ENCODE data around the gene BAZ1A.
"Not testable (repeated sequence)": the region's sequence is repeated elsewhere in the genome, so short reads cannot be mapped to it uniquely, and the experiment has no call there.

Gene BAZ1A

GRCh38 chr14:34853041-34853440 is 22.1 kb downstream of the BAZ1A start:
- no peak for DNase-seq (ENCODE audit: low read depth)

GRCh38 chr14:34851395-34851794 is 23.8 kb downstream of the BAZ1A start:
- DNase-seq (ENCODE audit: low read depth): no peak

GRCh38 chr14:34845869-34846268 is 29.3 kb downstream of the BAZ1A start:
- no peak for DNase-seq (ENCODE audit: low read depth)

GRCh38 chr14:34843011-34843554 is 32.1 kb downstream of the BAZ1A start:
- DNase-seq (ENCODE audit: low read depth): no peak

- DNase-seq (ENCODE audit: low read depth): no peak
Measured at GRCh38 chr14:34837801-34838322, 37.3 kb downstream of the BAZ1A start.

- DNase-seq (ENCODE audit: low read depth): no peak
Measured at GRCh38 chr14:34835312-34835711, 39.8 kb downstream of the BAZ1A start.

- no peak for DNase-seq (ENCODE audit: low read depth)
Measured at GRCh38 chr14:34833549-34834523, 41.3 kb downstream of the BAZ1A start.

- DNase-seq (ENCODE audit: low read depth): no peak
Measured at GRCh38 chr14:34826661-34827060, 48.5 kb downstream of the BAZ1A start.

- DNase-seq (ENCODE audit: low read depth): no peak
Measured at GRCh38 chr14:34824826-34825225, 50.3 kb downstream of the BAZ1A start.

- no peak for DNase-seq (ENCODE audit: low read depth)
Measured at GRCh38 chr14:34824256-34824655, 50.9 kb downstream of the BAZ1A start.

GRCh38 chr14:34817768-34818167 is 57.4 kb downstream of the BAZ1A start:
- no peak for DNase-seq (ENCODE audit: low read depth)

GRCh38 chr14:34810028-34810427 is 65.1 kb downstream of the BAZ1A start:
- DNase-seq (ENCODE audit: low read depth): no peak

- no peak for DNase-seq (ENCODE audit: low read depth)
Measured at GRCh38 chr14:34806257-34806656, 68.9 kb downstream of the BAZ1A start.

- no peak for DNase-seq (ENCODE audit: low read depth)
Measured at GRCh38 chr14:34804933-34805332, 70.2 kb downstream of the BAZ1A start.

- DNase-seq (ENCODE audit: low read depth): not testable (repeated sequence)
Measured at GRCh38 chr14:34798861-34799260, 76.3 kb downstream of the BAZ1A start.

GRCh38 chr14:34797747-34798583 is 77.2 kb downstream of the BAZ1A start:
- no peak for DNase-seq (ENCODE audit: low read depth)

- DNase-seq (ENCODE audit: low read depth): no peak
Measured at GRCh38 chr14:34796902-34797301, 78.3 kb downstream of the BAZ1A start.

GRCh38 chr14:34794941-34795340 is 80.2 kb downstream of the BAZ1A start:
- no peak for DNase-seq (ENCODE audit: low read depth)

GRCh38 chr14:34794217-34794616 is 80.9 kb downstream of the BAZ1A start:
- no peak for DNase-seq (ENCODE audit: low read depth)

GRCh38 chr14:34792598-34792997 is 82.6 kb downstream of the BAZ1A start:
- DNase-seq (ENCODE audit: low read depth): no peak

GRCh38 chr14:34785223-34786006 is 89.7 kb downstream of the BAZ1A start:
- no peak for DNase-seq (ENCODE audit: low read depth)

GRCh38 chr14:34782031-34782430 is 93.1 kb downstream of the BAZ1A start:
- DNase-seq (ENCODE audit: low read depth): no peak
